WTC11 (cell line): ENCODE measurements around the gene KLHDC4. TPM values are rescaled to one million over a fixed set of nuclear protein-coding genes. Genes with fewer than 3 reads are reported as not detected.

Experiments used
- ATAC-seq: fragments of 200-7000 bp; cut with Tn5 transposase; 2 replicates; pipeline ENCODE4 v1.10.0; 2021; ENCODE audit warnings: mild to moderate bottlenecking, moderate library complexity
- CTCF ChIA-PET: fragments of 300-600 bp; sonication (Branson Sonifier 250); formaldehyde crosslinking; loops from one replicate; lab custom pipeline; 2021; ENCODE audit warnings: antibody characterized with exemption; lab: Charles Lee
- POLR2A ChIA-PET: fragments of 350-600 bp; sonication (Branson Sonifier 250); formaldehyde crosslinking; loops from one replicate; lab custom pipeline; 2021; ENCODE audit warnings: antibody characterized with exemption; lab: Charles Lee
- DNase-seq: peaks from one replicate; pipeline ENCODE4 v3.0.0; 2021; ENCODE audit warnings: low spot score
- H3K27ac Mint-ChIP-seq: 2 replicates; pipeline ENCODE4 v1.8.0; 2021; ENCODE audit warnings: mixed read lengths
- H3K27me3 Mint-ChIP-seq: 2 replicates; pipeline ENCODE4 v1.8.0; 2021; ENCODE audit warnings: low read depth, mild to moderate bottlenecking, moderate library complexity, mixed read lengths
- H3K36me3 Mint-ChIP-seq: 2 replicates; pipeline ENCODE4 v1.8.0; 2021; ENCODE audit warnings: mixed read lengths
- H3K4me1 Mint-ChIP-seq: 2 replicates; pipeline ENCODE4 v1.8.0; 2022; ENCODE audit warnings: mixed read lengths
- H3K4me3 Mint-ChIP-seq: 2 replicates; pipeline ENCODE4 v1.8.0; 2021; ENCODE audit warnings: mild to moderate bottlenecking, moderate library complexity, mixed read lengths
- H3K9me3 Mint-ChIP-seq: 2 replicates; pipeline ENCODE4 v1.8.0; 2021; ENCODE audit warnings: mixed read lengths
- ATF6 ChIP-seq: sonication (generic); formaldehyde crosslinking; IDR thresholded peaks from 2 replicates; pipeline ENCODE4 v1.8.1; 2023; ENCODE audit warnings: mild to moderate bottlenecking, missing genetic modification reagents
- CREM ChIP-seq: sonication (generic); formaldehyde crosslinking; IDR thresholded peaks from 2 replicates; pipeline ENCODE4 v1.8.1; 2022; ENCODE audit warnings: mild to moderate bottlenecking, missing genetic modification reagents, moderate library complexity
- GABPB1 ChIP-seq: sonication (generic); formaldehyde crosslinking; IDR thresholded peaks from 2 replicates; pipeline ENCODE4 v1.8.1; 2023; ENCODE audit warnings: mild to moderate bottlenecking, missing genetic modification reagents
- IRF1 ChIP-seq: sonication (generic); formaldehyde crosslinking; IDR thresholded peaks from 2 replicates; pipeline ENCODE4 v1.8.0; 2023; ENCODE audit warnings: missing genetic modification reagents
- NFE2L1 ChIP-seq: sonication (generic); formaldehyde crosslinking; IDR thresholded peaks from 2 replicates; pipeline ENCODE4 v1.8.1; 2023; ENCODE audit warnings: missing genetic modification reagents
- ZBTB21 ChIP-seq: sonication (generic); formaldehyde crosslinking; IDR thresholded peaks from 2 replicates; pipeline ENCODE4 v1.8.1; 2023; ENCODE audit warnings: mild to moderate bottlenecking, missing genetic modification reagents, borderline replicate concordance
- ZNF121 ChIP-seq: sonication (generic); formaldehyde crosslinking; IDR thresholded peaks from 2 replicates; pipeline ENCODE4 v1.8.0; 2023; ENCODE audit warnings: missing genetic modification reagents
- total RNA-seq: library from RNA; stranded (reverse); gene quantifications from 3 replicates; pipeline ENCODE4 v1.2.3, GENCODE V29; 2021
- TF ChIP-seq, protein P1 (sequence below): sonication (generic); formaldehyde crosslinking; IDR thresholded peaks from 2 replicates; pipeline ENCODE4 v1.8.0; 2023; ENCODE audit warnings: missing genetic modification reagents, mild to moderate bottlenecking, borderline replicate concordance
- TF ChIP-seq, protein P2 (sequence below): fragments of 250-450 bp; sonication (Bioruptor Pico); IDR thresholded peaks from 2 replicates; pipeline ENCODE4 v1.9.0; 2021; ENCODE audit warnings: moderate library complexity, mild to moderate bottlenecking, inconsistent platforms, borderline replicate concordance
- TF ChIP-seq, protein P3 (sequence below): sonication (generic); formaldehyde crosslinking; IDR thresholded peaks from 2 replicates; pipeline ENCODE4 v1.8.1; 2022; ENCODE audit warnings: missing genetic modification reagents, borderline replicate concordance
- TF ChIP-seq, protein P4 (sequence below): fragments of 250-450 bp; sonication (Bioruptor Pico); IDR thresholded peaks from 2 replicates; pipeline ENCODE4 v1.9.0; 2021; ENCODE audit warnings: mild to moderate bottlenecking
- TF ChIP-seq, protein P5 (sequence below): sonication (generic); formaldehyde crosslinking; conservative IDR thresholded peaks from 2 replicates; pipeline ENCODE4 v1.8.1; 2022; ENCODE audit warnings: mild to moderate bottlenecking, missing genetic modification reagents

Gene KLHDC4
- total RNA-seq, 1 experiment from 2014 or later: 63.6 TPM

DNA sequence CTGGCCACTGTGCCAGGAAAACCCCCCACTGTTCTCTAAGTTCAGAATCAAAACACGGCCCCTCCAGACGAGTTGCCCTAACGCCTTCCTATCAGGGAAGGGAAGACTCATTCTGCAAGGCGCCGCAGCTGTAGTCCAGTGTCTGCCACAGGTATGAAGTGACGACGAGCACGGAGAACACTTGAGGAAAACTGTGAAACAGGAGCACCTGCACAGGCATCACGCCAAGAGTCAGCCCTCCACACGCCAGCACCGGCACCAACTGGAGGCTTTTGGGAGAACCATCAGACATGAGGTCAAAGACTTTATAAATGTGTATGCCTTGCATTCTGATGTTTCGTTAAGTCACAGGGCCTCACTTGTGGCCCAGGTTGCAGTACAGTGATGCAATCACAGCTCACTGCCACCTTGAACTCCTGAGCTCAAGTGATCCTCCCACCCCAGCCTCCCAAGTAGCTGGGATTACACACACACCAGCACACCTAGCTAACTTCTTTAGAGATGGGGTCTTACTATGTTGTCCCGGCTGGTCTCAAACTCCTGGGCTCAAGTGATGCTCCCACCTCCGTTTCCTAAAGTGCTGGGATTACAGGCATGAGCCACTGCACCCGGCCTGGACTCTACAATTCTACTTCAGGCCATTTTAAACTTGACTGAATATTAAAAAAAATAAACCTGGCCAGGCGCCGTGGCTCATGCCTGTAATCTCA, 22.9 kb downstream of the KLHDC4 start:
- Mint-ChIP-seq H3K4me3 (no peak overlapping the region), H3K4me1 (no peaks in the 10 kb centered on the region), H3K27me3 (no peaks in the 10 kb centered on the region; the same call in 1 of the 2 replicates), H3K36me3 (peaks cover 53% of the 10 kb centered on the region), H3K9me3 (peaks cover 6% of the 10 kb centered on the region; the same call in 1 of the 2 replicates), H3K27ac (no peak overlapping the region)
- CTCF ChIA-PET: no interaction called here
- POLR2A ChIA-PET: no interaction called here
- no peak for DNase-seq
- ATAC-seq: no peak
- TF ChIP-seq ZNF121 (CRISPR knock-in tag) (peak; percentile 88), GABPB1 (CRISPR knock-in tag) (no peak), ATF6 (CRISPR knock-in tag) (no peak), NFE2L1 (CRISPR knock-in tag) (no peak)
- TF ChIP-seq, protein P1, sequence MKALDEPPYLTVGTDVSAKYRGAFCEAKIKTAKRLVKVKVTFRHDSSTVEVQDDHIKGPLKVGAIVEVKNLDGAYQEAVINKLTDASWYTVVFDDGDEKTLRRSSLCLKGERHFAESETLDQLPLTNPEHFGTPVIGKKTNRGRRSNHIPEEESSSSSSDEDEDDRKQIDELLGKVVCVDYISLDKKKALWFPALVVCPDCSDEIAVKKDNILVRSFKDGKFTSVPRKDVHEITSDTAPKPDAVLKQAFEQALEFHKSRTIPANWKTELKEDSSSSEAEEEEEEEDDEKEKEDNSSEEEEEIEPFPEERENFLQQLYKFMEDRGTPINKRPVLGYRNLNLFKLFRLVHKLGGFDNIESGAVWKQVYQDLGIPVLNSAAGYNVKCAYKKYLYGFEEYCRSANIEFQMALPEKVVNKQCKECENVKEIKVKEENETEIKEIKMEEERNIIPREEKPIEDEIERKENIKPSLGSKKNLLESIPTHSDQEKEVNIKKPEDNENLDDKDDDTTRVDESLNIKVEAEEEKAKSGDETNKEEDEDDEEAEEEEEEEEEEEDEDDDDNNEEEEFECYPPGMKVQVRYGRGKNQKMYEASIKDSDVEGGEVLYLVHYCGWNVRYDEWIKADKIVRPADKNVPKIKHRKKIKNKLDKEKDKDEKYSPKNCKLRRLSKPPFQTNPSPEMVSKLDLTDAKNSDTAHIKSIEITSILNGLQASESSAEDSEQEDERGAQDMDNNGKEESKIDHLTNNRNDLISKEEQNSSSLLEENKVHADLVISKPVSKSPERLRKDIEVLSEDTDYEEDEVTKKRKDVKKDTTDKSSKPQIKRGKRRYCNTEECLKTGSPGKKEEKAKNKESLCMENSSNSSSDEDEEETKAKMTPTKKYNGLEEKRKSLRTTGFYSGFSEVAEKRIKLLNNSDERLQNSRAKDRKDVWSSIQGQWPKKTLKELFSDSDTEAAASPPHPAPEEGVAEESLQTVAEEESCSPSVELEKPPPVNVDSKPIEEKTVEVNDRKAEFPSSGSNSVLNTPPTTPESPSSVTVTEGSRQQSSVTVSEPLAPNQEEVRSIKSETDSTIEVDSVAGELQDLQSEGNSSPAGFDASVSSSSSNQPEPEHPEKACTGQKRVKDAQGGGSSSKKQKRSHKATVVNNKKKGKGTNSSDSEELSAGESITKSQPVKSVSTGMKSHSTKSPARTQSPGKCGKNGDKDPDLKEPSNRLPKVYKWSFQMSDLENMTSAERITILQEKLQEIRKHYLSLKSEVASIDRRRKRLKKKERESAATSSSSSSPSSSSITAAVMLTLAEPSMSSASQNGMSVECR (CRISPR knock-in tag): no peak

GRCh38 chr16:87741700-87742415, 23.9 kb downstream of the KLHDC4 start:
- ATAC-seq (no peak), DNase-seq (no peak)
- Mint-ChIP-seq H3K4me1 (no peaks in the 10 kb centered on the region), H3K27ac (no peak overlapping the region), H3K36me3 (peaks cover 46% of the 10 kb centered on the region), H3K27me3 (no peaks in the 10 kb centered on the region; the same call in 1 of the 2 replicates), H3K4me3 (no peak overlapping the region), H3K9me3 (peaks cover 6% of the 10 kb centered on the region; the same call in 1 of the 2 replicates)
- POLR2A ChIA-PET: no interaction called here
- TF ChIP-seq ZBTB21 (CRISPR knock-in tag): no peak
- no peak for TF ChIP-seq ATF6 (CRISPR knock-in tag)
- no peak for TF ChIP-seq CREM (CRISPR knock-in tag)
- TF ChIP-seq, protein P2, sequence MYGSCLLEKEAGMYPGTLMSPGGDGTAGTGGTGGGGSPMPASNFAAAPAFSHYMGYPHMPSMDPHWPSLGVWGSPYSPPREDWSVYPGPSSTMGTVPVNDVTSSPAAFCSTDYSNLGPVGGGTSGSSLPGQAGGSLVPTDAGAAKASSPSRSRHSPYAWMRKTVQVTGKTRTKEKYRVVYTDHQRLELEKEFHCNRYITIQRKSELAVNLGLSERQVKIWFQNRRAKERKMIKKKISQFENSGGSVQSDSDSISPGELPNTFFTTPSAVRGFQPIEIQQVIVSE (CRISPR knock-in tag): no peak
- CTCF ChIA-PET: no interaction called here

DNA sequence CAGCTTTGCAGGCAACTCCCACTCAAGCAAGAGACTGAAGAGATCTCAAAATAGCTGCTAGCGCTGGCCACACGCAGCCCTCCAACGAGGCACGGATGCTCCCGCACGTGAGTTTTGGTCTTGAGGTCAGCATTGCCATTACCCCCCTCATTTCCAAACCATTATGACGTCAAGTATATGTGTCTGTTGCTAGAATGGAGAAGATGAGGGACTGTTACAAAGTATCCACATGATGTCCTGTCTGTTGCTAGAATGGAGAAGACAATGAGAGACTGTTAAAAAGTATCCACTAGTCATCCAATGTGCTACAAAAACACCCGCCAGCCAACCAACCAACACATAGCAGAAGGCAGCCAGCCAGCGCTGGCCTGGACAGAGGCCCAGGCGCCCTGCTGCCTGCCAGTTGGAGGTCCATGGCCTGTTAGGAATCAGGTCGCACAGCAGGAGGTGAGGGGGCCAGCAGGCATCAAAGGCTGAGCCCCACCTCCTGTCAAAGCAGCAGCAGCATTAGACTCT, 24.8 kb downstream of the KLHDC4 start:
- DNase-seq (no peak), ATAC-seq (no peak)

More for the DNA sequence above, 24.8 kb downstream of the KLHDC4 start:
- Mint-ChIP-seq H3K4me3 (no peak overlapping the region), H3K27me3 (no peaks in the 10 kb centered on the region; the same call in 1 of the 2 replicates), H3K27ac (peak overlapping the region; percentile 16; the same call in 1 of the 2 replicates)
- POLR2A ChIA-PET: no interaction called here
- TF ChIP-seq IRF1 (CRISPR knock-in tag): no peak
- TF ChIP-seq, protein P3, sequence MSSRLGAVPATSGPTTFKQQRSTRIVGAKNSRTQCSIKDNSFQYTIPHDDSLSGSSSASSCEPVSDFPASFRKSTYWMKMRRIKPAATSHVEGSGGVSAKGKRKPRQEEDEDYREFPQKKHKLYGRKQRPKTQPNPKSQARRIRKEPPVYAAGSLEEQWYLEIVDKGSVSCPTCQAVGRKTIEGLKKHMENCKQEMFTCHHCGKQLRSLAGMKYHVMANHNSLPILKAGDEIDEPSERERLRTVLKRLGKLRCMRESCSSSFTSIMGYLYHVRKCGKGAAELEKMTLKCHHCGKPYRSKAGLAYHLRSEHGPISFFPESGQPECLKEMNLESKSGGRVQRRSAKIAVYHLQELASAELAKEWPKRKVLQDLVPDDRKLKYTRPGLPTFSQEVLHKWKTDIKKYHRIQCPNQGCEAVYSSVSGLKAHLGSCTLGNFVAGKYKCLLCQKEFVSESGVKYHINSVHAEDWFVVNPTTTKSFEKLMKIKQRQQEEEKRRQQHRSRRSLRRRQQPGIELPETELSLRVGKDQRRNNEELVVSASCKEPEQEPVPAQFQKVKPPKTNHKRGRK (CRISPR knock-in tag): no peak
- TF ChIP-seq, protein P4, sequence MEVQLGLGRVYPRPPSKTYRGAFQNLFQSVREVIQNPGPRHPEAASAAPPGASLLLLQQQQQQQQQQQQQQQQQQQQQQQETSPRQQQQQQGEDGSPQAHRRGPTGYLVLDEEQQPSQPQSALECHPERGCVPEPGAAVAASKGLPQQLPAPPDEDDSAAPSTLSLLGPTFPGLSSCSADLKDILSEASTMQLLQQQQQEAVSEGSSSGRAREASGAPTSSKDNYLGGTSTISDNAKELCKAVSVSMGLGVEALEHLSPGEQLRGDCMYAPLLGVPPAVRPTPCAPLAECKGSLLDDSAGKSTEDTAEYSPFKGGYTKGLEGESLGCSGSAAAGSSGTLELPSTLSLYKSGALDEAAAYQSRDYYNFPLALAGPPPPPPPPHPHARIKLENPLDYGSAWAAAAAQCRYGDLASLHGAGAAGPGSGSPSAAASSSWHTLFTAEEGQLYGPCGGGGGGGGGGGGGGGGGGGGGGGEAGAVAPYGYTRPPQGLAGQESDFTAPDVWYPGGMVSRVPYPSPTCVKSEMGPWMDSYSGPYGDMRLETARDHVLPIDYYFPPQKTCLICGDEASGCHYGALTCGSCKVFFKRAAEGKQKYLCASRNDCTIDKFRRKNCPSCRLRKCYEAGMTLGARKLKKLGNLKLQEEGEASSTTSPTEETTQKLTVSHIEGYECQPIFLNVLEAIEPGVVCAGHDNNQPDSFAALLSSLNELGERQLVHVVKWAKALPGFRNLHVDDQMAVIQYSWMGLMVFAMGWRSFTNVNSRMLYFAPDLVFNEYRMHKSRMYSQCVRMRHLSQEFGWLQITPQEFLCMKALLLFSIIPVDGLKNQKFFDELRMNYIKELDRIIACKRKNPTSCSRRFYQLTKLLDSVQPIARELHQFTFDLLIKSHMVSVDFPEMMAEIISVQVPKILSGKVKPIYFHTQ (CRISPR knock-in tag): no peak
- TF ChIP-seq, protein P5, sequence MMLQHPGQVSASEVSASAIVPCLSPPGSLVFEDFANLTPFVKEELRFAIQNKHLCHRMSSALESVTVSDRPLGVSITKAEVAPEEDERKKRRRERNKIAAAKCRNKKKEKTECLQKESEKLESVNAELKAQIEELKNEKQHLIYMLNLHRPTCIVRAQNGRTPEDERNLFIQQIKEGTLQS: no peak
- TF ChIP-seq, all 79 proteins: peak for 0
- CTCF ChIA-PET: no interaction called here
- Mint-ChIP-seq H3K4me1 (no peaks in the 10 kb centered on the region), H3K36me3 (peaks cover 44% of the 10 kb centered on the region), H3K9me3 (peaks cover 6% of the 10 kb centered on the region; the same call in 1 of the 2 replicates)
